Endothelial cell (in vitro differentiated cells): Measurements from ENCODE around the gene EVI5L. TPM values are rescaled to one million over a fixed set of nuclear protein-coding genes. Genes with fewer than 3 reads are reported as not detected.

ENCODE experiments used
- DNase-seq: peaks from one replicate; pipeline ENCODE4 v3.0.0; 2021; ENCODE audit warnings: low spot score
- H3K27ac Mint-ChIP-seq: one replicate; pipeline ENCODE4 v1.8.0; 2021; ENCODE audit warnings: mixed read lengths, inconsistent platforms; ENCODE audit not compliant: unreplicated experiment
- H3K27me3 Mint-ChIP-seq: one replicate; pipeline ENCODE4 v1.8.0; 2021; ENCODE audit warnings: mild to moderate bottlenecking, moderate library complexity, mixed read lengths, inconsistent platforms; ENCODE audit not compliant: unreplicated experiment
- H3K36me3 Mint-ChIP-seq: one replicate; pipeline ENCODE4 v1.8.0; 2021; ENCODE audit warnings: mild to moderate bottlenecking, low read depth, mixed read lengths, inconsistent platforms; ENCODE audit not compliant: unreplicated experiment
- H3K4me1 Mint-ChIP-seq: one replicate; pipeline ENCODE4 v1.8.0; 2021; ENCODE audit warnings: mild to moderate bottlenecking, mixed read lengths, inconsistent platforms; ENCODE audit not compliant: unreplicated experiment
- H3K4me3 Mint-ChIP-seq: one replicate; pipeline ENCODE4 v1.8.0; 2021; ENCODE audit warnings: mild to moderate bottlenecking, mixed read lengths, inconsistent platforms; ENCODE audit not compliant: unreplicated experiment
- H3K9me3 Mint-ChIP-seq: one replicate; pipeline ENCODE4 v1.8.0; 2021; ENCODE audit warnings: mixed read lengths, inconsistent platforms; ENCODE audit not compliant: unreplicated experiment
- total RNA-seq: library from RNA; stranded (reverse); fragmentation: NEBNext Ultra II Directional; extraction: Animal tissue kit (Norgen Biotek cat#: 25700); gene quantifications from one replicate; pipeline ENCODE4 v1.2.1, GENCODE V29; 2021; ENCODE audit not compliant: unreplicated experiment
- TF ChIP-seq, protein P1 (sequence below): fragments of 200-600 bp; sonication (generic); IDR thresholded peaks from one replicate; pipeline ENCODE4 v1.5.0; 2021; ENCODE audit warnings: antibody characterized with exemption; ENCODE audit not compliant: unreplicated experiment

The EVI5L gene
- total RNA-seq, 1 donor from 2014 or later, result 20.4 TPM

GRCh38 chr19:7894612-7895309, 64.7 kb downstream of the EVI5L start:
- TF ChIP-seq, protein P1, sequence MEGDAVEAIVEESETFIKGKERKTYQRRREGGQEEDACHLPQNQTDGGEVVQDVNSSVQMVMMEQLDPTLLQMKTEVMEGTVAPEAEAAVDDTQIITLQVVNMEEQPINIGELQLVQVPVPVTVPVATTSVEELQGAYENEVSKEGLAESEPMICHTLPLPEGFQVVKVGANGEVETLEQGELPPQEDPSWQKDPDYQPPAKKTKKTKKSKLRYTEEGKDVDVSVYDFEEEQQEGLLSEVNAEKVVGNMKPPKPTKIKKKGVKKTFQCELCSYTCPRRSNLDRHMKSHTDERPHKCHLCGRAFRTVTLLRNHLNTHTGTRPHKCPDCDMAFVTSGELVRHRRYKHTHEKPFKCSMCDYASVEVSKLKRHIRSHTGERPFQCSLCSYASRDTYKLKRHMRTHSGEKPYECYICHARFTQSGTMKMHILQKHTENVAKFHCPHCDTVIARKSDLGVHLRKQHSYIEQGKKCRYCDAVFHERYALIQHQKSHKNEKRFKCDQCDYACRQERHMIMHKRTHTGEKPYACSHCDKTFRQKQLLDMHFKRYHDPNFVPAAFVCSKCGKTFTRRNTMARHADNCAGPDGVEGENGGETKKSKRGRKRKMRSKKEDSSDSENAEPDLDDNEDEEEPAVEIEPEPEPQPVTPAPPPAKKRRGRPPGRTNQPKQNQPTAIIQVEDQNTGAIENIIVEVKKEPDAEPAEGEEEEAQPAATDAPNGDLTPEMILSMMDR, result no peak
- DNase-seq, result no peak
- Mint-ChIP-seq H3K4me1 (no peaks in the 10 kb centered on the region), H3K9me3 (no peaks in the 10 kb centered on the region), H3K4me3 (no peak overlapping the region), H3K36me3 (no peaks in the 10 kb centered on the region), H3K27ac (no peak overlapping the region), H3K27me3 (peaks cover 9% of the 10 kb centered on the region)

DNA sequence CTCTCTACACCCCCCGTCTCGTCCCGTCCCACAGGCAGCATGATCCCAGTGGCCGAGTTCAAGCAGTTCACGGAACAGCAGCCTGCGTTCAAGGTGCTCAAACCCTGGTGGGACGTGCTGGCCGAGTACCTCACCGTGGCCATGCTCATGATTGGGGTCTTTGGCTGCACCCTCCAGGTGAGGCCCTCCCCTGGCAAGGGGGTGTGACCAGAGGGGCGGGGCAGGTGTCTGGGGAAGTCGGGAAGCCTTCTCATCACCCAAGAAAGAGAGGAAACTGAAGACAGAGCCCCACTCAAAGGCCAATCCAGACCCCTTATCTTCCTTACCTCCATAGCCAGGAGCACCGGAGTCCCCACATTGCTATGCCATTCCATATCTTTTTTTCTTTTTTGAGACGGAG, 65.5 kb downstream of the EVI5L start:
- TF ChIP-seq, protein P1, result no peak

GRCh38 chr19:7897292-7897691, 67.3 kb downstream of the EVI5L start:
- no peaks in the 10 kb centered on the region for H3K9me3 Mint-ChIP-seq
- no peak overlapping the region for H3K27ac Mint-ChIP-seq
- H3K4me1 Mint-ChIP-seq, result no peaks in the 10 kb centered on the region
- TF ChIP-seq, protein P1, result no peak
- no peaks in the 10 kb centered on the region for H3K36me3 Mint-ChIP-seq
- no peak overlapping the region for H3K4me3 Mint-ChIP-seq
- DNase-seq, result no peak
- peaks cover 6% of the 10 kb centered on the region for H3K27me3 Mint-ChIP-seq

More for the DNA sequence above, 65.5 kb downstream of the EVI5L start:
- Mint-ChIP-seq H3K36me3 (no peaks in the 10 kb centered on the region), H3K9me3 (no peaks in the 10 kb centered on the region), H3K27me3 (peaks cover 8% of the 10 kb centered on the region), H3K4me1 (no peaks in the 10 kb centered on the region), H3K4me3 (no peak overlapping the region), H3K27ac (no peak overlapping the region)
- DNase-seq, result no peak

GRCh38 chr19:7898967-7899366, 68.9 kb downstream of the EVI5L start:
- no peaks in the 10 kb centered on the region for H3K9me3 Mint-ChIP-seq
- TF ChIP-seq, protein P1, result no peak
- H3K27ac Mint-ChIP-seq, result no peak overlapping the region
- H3K27me3 Mint-ChIP-seq, result peaks cover 11% of the 10 kb centered on the region
- no peaks in the 10 kb centered on the region for H3K36me3 Mint-ChIP-seq
- no peak overlapping the region for H3K4me3 Mint-ChIP-seq
- H3K4me1 Mint-ChIP-seq, result no peaks in the 10 kb centered on the region
- no peak for DNase-seq

DNA sequence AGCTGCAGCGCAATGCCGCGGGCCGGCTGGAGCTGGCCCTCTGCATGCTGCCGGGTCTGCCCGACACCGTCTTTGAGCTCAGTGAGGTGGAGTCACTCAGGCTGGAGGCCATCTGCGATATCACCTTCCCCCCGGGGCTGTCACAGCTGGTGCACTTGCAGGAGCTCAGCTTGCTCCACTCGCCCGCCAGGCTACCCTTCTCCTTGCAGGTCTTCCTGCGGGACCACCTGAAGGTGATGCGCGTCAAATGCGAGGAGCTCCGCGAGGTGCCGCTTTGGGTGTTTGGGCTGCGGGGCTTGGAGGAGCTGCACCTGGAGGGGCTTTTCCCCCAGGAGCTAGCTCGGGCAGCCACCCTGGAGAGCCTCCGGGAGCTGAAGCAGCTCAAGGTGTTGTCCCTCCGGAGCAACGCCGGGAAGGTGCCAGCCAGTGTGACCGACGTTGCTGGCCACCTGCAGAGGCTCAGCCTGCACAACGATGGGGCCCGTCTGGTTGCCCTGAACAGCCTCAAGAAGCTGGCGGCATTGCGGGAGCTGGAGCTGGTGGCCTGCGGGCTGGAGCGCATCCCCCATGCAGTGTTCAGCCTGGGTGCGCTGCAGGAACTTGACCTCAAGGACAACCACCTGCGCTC, 69.8 kb downstream of the EVI5L start:
- peaks cover 5% of the 10 kb centered on the region for H3K4me1 Mint-ChIP-seq
- H3K27me3 Mint-ChIP-seq, result peaks cover 13% of the 10 kb centered on the region
- no peak overlapping the region for H3K4me3 Mint-ChIP-seq
- TF ChIP-seq, protein P1, result no peak
- H3K9me3 Mint-ChIP-seq, result no peaks in the 10 kb centered on the region
- no peak for DNase-seq
- H3K36me3 Mint-ChIP-seq, result peaks cover 2% of the 10 kb centered on the region
- no peak overlapping the region for H3K27ac Mint-ChIP-seq
